Activated CD4-positive, alpha-beta T cell treated with anti-CD3 and anti-CD28 coated beads, Interleukin-2, Interleukin-6, amounts not matched to agents 100 ng/mL and 50 ng/mL, durations not matched to agents 16 hours and 8 hours (primary cell): ENCODE results near the gene ASPSCR1.
A peak's percentile ranks its signal among the peaks of the same experiment; 100 is the strongest.
"Not testable (repeated sequence)": the region's sequence is repeated elsewhere in the genome, so short reads cannot be mapped to it uniquely, and the experiment has no call there.

Experiments
- DNase-seq: peaks from one replicate; pipeline ENCODE4 v3.0.0-alpha.2; 2020

ASPSCR1 gene

DNA sequence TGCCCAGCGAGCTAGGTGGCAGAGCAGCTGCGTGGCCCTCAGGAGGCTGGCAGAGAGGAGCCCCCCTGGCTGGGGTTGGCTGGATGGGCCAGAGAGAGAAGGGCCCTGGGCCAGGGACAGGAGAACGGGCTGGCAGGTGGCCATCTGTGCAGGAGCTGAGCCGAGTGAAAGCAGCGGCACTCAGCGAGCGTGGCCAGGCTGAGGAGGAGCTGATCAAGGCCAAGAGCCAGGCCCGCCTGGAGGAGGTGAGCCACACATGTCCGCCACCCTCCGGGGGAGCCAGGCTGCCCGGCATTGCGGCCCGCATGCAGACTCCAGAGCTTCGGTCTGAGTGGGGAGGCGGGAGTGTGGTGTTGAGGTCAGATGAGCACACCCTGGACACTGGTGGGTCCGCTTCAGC, 52.0 kb downstream of the ASPSCR1 start:
- DNase-seq = no peak

DNA sequence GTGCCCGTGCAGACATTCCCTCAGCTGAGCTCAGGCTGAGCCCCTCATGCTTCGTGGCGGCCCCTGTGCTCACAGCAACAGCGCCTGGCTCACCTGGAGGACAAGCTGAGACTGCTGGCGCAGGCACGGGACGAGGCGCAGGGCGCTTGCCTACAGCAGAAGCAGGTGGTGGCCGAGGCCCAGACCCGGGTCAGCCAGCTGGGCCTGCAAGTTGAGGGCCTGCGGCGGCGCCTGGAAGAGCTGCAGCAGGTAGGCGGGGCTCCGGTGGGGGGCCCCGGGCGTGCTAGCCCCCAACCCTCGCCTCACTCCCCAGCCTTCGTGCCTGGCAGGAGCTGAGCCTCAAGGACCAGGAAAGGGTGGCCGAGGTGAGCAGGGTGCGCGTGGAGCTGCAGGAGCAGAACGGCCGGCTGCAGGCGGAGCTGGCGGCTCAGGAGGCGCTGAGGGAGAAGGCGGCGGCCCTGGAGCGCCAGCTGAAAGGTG, 52.6 kb downstream of the ASPSCR1 start:
- DNase-seq = no peak

DNA sequence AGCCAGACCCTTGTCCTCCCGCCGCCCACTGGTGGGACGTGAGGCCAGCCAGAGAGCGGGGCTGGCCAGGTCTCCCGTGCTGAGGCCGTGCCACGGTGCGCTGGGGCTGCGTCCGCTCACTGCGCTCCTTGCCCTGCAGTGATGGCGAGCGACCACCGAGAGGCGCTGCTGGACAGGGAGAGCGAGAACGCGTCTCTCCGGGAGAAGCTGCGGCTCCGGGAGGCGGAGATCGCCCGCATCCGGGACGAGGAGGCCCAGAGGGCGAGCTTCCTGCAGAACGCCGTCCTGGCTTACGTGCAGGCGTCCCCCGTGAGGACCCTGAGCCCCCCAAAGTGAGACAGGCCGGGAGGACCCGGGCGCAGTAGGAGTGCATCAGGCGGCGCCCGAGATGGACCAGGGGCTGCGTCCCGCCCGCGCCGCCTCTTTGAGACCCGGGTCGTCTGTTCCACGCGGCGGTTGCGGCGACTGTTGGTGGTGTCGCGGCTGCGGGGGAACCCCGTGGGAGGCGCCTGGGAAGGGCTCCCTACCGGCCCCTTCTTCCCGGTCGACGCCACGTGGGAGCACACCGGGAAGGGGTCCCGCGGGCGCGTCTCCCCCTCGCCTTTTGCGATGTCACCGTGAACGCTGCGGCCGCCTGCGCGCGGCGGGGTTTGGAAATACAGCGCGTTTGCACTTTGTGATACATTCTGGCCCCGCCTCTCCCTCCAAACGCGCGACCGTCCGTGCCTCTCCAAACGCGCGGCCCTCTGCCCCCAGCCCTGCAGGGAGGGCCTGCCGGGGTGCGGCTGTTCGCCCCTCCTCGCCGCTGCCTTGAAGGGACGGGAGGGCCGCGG, 53.3 kb downstream of the ASPSCR1 start:
- DNase-seq = peak; percentile 90

DNA sequence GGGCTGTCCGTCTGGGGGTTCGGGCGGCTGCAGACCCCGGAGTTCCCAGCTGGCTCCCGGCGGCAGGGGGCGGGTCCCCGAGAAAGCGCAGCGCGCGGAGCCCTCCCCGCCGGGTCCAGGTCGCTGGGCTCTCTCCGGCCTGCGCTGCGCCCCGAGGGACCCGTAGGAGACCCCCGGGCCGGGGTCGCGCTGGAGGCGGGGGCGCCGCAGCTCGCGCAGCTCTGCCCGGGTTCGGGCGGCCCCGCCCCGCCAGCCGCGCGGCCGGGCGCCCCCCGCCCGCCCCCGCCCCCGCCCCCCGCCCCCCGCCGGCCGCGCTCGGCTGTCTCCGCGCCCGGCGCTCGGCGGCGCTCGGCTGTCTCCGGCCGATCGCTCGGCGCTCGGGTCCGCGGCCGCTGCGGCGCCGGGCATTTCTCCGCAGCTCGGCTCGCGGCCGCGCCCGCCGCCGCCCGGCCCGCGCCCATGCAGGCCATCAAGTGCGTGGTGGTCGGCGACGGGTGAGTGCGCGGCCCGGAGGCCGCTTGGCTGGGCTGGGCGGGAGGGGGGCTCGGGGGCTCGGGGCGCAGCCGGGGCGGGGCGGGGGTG, 54.0 kb downstream of the ASPSCR1 start, which contains the start of gene RAC3:
Gene RAC3, plus strand, starts transcription at position 376 of the 582 bp plus-strand sequence. Its CDS starts 84 bp downstream, at position 460.
- DNase-seq = no peak

DNA sequence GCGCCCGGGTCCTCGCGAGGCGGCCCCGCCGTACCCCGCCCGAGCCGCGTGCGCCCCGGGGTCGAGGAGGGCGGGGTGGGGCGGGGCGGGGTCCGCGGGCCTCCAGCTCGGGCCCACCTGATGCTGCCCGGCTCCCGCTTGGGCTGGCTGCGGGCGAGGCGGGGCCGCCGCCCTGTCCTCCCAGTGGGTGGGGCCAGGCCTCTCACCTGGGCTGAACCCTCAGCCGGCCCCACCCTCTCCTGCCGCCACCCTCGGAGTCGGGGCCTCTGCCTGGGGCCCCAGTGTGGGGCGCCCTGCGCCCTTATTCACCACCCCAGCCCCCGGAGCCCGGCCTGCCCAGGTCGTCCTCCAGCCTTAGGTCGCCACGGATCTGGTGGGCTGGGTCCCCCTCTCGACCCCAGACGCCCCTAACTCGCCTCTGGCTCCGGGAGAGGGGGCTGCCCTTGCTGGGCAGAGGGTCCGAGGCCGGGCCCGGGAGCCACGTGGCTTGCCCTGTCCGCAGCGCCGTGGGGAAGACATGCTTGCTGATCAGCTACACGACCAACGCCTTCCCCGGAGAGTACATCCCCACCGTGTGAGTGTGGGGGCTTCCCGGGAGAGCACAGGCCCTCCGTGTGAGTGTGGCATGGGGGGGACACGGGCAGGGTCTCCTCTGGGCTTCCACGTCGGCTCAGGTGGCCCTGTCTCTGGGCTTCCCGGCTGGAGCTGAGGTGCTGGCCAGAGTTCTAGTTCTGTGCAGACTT, 54.6 kb downstream of the ASPSCR1 start:
- DNase-seq = peak; percentile 60

DNA sequence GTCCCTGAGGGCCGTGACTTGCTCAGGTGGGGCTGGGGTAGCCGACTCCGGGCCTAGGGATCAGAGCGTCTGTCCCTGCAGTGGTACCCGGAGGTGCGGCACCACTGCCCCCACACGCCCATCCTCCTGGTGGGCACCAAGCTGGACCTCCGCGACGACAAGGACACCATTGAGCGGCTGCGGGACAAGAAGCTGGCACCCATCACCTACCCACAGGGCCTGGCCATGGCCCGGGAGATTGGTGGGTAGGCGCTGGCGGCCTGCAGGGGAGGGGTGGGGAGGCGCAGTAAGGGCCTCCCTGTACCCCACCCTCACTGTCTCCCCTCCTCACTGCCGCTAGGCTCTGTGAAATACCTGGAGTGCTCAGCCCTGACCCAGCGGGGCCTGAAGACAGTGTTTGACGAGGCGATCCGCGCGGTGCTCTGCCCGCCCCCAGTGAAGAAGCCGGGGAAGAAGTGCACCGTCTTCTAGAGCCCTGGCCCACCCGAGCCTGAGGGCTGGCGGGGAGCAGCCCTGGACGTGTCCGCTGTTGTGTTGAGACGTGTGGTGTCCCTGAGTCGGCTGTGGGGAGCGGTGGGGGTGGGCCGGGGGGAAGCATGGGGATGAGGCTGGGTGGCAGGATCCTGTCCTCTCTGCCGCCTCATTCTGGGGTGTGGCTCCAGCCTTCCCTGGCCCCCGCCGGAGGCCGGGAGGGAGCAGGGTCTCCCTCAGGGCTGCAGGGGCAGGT, 56.1 kb downstream of the ASPSCR1 start:
- no peak for DNase-seq

DNA sequence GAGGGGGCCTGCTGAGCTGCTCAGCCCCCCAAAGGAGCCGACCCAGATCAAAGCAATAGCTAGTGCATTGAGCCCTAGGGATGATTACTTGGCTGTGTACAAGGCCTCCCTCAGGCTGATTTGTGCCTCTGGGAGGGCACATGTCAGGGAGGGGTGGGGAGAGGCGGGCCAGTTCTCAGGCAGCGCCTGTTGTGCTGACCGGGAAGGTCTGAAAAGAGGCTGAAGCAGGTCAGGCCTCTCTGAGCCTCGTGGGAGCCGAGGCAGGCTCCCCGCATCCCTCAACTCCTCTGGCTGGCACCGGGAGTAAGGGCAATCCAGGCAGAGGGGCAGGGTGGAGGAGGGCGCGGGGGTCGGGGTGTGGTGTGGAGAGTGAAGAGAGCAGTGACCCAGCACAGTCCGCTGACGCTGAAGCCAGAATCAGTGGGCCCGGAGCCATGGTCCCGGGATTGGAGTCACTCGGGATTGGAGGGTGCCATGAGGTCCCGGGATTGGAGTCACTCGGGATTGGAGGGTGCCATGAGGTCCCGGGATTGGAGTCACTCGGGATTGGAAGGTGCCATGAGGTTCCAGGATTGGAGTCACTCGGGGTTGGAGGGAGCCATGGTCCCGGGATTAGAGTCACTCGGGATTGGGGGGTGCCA, 57.1 kb downstream of the ASPSCR1 start:
- no peak for DNase-seq

DNA sequence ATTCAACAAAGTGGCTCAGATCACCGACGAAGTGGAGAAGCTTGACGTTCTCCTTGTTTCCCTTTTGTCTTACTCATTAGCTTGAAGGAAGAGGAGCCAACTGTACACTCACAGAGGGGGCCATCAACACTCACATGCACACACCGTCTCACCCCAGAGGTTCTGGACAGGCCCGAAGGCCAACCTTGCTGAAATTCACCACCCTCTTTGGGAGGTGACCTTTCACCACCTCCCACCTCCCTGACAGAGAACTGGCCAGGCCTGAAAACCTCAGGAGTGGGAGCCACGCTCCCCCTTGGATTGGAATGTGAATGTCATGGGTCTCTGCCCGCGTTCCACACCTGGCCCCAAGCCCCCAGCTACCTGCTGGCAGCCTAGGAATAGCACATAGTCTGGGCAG, 58.1 kb downstream of the ASPSCR1 start:
- DNase-seq = no peak

DNA sequence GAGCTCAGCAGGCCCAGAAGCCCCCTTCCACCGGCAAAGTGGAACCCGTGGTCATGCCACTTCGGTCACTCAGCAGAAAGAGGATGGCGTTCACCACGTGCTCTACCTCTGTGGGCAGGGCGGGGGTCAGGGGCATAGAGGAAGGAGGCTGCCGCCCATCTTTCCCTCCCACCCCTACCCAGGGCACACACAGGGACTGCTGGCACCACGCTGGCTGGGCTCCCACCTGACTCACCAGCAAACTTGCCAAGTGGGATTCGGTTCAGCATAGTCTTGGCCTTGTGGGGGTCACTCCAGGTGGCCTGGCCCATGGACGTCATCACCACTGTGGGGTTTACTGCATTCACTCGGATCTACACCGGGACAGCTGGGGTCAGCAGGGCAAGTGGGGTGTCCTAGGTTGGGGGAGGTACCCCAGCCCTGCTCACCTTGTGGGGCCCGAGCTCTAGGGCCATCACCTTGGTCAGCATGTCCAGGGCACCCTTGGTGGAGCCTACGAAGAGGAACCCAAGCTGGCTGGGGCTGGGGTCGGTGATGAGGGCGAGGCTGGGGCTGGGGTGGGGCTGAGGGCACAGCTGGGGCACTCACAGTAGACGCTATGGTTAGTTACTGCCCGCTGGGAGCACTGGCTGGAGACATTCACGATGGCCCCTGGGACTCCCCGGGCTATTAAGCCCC, 58.7 kb downstream of the ASPSCR1 start:
- no peak for DNase-seq

DNA sequence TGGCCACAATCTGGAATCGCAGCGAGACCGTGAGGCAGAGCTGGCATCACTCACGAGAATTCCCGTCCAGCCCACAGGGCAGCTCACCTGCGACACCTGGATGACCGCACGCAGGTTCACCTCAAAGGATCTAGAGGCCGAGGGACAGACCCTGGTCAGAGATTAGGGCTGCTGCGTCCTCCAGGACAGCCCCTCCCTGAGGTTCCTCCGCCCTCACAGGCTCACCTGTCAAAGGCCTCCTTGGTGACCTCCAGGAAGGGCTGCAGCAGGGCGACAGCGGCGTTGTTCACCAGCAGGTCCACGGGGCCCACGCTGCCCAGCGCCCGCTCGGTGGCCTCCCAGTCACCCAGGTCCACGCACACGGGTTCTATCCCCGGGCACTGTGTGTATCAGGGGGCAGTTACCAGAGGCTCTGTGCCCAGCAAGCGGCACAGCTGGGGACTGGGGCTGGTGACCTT, 59.2 kb downstream of the ASPSCR1 start:
- no peak for DNase-seq

DNA sequence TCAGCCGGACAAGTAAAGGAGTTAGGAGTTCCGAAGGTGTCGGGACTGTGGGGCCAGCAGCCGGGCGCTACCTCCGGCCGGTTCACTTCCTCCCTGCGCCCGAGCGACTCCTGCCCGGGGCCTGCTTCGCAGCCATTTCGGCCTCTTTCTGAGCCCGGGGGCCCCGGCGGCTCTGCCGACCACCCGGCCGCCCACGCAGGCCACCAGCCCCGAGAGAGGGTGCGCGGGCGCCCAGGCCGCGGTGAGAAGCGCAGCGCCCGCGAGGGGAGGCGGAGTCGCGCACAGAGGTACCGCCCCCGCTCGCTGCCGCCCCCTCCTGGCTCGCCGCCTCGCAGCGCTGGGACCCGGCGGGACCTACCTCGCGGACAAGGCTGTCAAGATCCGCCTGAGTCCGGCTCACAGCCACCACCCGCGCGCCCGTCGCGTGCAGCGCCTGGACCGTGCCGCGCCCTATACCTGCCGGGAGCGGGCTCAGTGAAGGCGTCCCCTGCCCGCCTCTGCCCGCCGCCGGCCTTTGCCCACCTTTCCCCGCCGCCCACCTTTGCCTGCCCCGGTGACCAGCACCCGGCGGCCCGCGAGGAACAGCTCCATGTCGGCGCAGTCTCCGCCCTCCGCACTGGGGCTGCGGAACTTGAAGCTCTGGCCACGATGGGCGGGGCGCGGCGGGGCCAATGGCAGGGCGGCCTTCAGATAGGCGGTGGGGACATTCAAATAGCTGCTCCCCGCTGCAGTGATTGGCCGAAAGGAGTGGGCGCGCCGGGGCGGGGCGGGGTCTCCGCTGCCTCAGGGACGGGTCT, 59.9 kb downstream of the ASPSCR1 start, which contains the start of gene DCXR:
Gene DCXR, minus strand, starts transcription at position 606 of the 797 bp plus-strand sequence. Its CDS starts 15 bp downstream, at position 591.
- peak; percentile 97 for DNase-seq

DNA sequence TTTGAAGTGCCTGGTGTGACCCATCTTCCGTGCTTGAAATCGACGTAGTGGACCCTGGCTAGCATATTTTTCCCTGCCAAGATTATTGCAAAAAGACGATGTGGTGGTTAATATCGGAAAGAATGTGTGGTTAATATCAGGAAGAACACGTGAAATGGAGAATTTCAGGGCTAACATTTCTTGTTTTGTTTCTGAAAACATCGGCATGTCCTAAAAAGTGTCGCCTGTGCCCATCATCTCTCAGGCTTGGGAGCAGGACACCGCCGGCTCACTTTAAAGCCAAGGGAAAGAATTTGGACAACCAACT, 60.4 kb downstream of the ASPSCR1 start:
- no peak for DNase-seq

DNA sequence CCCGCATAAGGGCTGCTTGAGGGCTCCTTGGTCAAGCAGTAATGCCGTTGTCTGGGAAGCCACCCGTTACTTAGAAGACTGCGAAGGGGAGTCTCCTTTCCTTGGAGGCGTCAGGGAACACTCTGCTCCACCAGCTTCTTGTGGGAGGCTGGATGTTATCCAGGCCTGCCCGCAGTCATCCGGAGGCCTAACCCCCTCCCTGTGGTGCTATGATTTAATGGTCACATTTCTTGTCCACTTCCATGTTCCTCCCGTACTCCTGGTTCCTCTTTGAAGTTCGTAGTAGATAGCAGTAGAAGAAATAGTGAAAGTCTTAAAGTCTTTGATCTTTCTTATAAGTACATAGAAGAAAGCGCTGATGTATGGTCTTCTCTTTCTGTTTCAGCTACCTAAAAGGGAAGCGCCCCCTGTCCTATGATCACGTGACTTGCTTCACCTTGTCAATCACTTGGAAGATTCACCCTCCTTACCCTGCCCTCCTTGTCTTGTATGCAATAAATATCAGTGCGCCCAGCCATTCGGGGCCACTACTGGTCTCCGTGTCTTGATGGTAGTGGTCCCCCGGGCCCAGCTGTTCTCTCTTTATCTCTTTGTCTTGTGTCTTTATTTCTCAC, 61.5 kb downstream of the ASPSCR1 start:
- not testable (repeated sequence) for DNase-seq

DNA sequence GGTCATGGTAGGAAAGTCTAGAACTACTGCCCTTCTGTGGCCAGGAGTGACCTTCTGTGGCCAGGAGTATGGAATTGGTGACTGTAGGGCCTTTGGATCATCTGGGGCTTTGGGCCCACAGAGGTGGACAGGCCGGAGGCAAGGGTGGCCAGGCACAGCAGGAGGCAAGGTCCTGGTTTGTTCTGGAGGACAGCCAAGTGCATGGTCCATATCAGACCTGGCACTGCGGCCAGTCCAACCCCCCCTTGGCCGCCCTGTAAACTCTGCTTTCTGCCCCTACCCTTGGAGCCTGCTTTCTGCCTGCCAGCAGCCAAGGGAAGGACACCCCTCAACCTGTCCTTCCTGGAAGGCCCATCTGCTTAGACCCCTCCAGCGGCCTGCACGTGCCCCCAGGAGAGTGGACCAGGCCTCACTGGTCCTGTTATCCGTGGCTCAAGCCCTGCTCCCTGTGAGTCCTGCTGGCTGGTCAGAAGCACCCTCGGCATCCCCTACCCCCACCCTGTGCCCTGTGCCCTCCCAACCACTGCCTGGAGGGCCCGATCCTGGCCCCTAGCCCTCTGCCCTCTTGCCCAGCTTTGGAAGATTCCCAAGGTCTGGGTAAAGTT, 62.4 kb downstream of the ASPSCR1 start:
- no peak for DNase-seq

DNA sequence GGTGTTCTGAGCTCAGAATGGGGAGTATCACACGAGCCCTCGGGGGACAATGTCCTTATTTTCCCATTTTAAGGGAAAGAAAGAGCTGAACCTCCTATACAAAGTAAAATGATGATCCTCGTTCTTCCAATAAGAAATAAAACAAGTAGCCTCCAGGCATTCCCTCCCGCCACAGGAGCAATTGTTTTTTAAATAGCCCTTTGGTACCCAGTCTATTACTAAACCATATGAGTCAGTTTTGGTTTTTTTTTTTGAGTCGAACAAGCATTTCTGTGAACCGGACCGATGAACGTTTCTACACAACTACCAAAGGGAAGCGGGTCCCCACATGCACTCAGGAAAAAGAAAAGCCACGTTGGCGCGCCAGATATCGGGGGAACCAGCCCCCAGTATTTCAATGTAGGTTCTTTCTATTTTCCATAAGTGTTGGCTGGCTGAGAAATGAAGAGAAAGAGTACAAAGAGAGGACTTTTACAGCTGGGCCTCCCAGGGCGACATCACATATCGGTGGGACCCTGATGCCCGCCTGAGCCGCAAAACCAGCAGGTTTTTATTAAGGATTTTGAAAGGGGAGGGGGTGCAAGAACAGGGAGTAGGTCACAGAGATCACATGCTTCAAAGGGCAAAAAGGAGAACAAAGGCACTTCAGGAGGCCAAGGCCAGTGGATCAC, 63.9 kb downstream of the ASPSCR1 start:
- DNase-seq = no peak

DNA sequence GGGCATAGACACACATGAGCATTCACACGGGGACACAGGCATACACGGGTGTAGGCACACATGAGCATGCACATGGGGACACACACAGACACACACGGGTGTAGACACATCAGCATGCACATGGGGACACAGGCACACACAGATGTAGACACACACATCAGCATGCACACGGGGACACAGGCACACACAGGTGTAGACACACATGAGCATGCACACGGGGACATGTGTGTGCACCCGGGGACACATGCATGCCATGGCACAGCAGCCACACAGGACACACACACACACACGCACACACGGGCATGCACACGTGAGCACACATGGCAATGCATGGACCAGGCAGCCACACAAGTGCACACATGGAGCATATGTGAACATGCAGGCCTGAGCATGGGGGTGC, 65.2 kb downstream of the ASPSCR1 start:
- DNase-seq = no peak

DNA sequence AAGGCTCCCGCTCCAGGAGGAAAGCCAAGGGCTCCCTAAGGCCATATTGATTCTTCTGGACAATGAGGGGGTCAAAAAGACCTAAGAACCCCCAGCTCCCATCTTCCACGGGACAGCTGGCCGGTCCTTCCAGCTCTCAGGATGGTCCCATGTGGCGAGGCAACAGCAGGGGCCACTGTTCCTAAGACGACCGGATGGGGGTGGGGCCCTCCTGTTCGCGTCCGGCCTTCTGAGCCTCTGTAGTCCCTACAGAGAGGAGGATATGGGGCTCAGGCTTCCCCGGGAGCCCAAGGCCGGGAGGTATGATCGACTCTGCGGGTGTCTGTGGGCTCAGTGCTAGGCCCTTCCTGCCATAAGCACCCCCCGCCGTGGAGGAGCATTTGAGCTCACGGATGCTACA, 66.1 kb downstream of the ASPSCR1 start:
- no peak for DNase-seq

DNA sequence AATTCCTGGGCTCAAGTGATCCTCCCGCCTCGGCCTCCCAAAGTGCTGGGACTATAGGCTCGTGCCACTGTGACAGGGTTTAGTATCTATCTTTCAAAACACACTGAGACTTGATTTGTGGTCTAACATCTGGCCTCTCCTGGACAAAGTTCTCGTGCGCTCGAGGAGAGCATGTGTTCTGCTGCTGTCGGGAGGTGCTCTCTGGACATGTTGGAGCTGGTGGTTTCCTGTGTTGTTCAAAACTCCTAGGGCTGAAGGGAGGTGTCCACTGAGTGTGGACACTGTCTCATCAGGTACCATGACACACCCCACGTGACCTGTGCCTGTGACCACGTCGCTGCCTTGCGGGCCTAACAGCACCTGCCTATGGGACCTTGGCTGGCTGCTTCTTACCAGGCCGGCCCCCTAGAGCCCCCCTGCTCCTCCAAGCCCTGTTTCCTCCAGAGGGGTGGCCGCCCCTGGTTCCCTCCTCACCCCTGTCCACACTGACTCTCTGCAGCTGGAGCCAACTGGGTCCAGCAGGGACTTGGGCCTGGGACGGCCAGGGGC, 68.6 kb downstream of the ASPSCR1 start:
- no peak for DNase-seq

DNA sequence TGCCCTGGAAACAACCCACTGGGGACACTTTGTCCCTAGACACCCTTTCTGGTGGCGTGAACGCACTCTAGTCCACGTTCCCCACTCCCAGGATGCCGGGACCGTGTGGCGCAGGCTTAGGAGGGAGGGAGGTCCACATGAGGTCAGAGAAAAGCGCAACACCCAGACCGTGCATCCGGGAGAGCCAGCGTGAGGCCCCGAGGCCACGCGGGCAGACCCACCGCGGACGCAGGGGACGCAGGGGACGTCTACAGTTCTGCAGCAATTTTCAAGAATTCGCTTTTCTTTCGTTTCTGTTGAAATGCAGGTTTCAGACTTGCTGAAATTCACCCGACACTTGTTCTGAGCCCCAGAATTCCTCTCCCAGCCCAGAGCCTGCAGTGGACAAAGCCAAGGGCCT, 69.5 kb downstream of the ASPSCR1 start:
- DNase-seq = no peak
